ENCODE measurements around the gene FUBP1. TPM values are rescaled to one million over a fixed set of nuclear protein-coding genes. Genes with fewer than 3 reads are reported as not detected.

The FUBP1 gene
- total and polyA plus RNA-seq, 9 of the 15 experiments (the other 6 are each of a cell fraction or from before 2014, with no cell fraction given), result 104 to 294 (median 213) TPM

DNA sequence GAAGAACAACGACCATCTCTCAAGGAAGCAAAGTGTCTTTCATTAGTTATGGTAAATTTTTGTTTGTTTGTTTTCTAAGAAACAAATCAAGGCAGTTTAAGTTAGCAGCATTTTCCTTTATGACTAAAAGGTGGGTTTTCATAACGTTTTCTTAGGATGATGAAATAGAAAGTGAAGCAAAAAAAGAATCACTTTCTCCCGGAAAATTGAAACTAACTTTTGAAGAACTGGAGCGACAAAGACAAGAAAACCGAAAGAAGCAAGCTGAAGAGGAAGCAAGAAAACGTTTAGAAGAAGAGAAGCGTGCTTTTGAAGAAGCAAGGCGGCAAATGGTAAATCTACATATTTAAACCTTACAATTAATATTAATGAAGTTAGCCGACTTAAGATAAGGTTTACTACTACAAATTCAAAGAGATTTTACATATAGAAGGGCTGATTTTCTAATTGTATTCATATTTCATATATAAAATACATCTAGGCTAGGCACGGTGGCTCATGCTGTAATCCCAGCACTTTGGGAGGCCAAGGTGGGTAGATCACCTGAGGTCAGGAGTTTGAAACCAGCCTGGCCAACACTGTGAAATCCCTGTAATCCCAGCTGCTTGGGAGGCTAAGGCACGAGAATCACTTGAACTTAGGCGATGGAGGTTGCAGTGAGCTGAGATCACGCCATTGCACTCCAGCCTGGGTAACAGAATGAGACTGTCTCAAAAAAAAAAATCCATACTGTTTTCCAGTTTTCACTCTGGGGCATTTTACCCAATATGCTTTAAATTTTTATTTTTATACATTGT, 52.1 kb downstream of the FUBP1 start:
- BruUV-seq (replicated peaks), result no TSS peak
- ATAC-seq, result peak; percentile 63
- POLR2A ChIA-PET, result interaction anchor here (0.8 to 1.4 kb wide), 2 partner anchors 11 to 52 kb away, joined by 3 to 4 read pairs; partner anchors contain the start of gene FUBP1
- no peak for TF ChIP-seq MAFK (IDR thresholded peaks at IDR 0.05; ENCODE audit: low read length)
- TF ChIP-seq ZNF133 (CRISPR knock-in tag; IDR thresholded peaks at IDR 0.05), result no peak
- TF ChIP-seq, protein P1, sequence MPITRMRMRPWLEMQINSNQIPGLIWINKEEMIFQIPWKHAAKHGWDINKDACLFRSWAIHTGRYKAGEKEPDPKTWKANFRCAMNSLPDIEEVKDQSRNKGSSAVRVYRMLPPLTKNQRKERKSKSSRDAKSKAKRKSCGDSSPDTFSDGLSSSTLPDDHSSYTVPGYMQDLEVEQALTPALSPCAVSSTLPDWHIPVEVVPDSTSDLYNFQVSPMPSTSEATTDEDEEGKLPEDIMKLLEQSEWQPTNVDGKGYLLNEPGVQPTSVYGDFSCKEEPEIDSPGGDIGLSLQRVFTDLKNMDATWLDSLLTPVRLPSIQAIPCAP (CRISPR knock-in tag; IDR thresholded peaks at IDR 0.05; ENCODE audit: borderline replicate concordance), result no peak
- no peak for TF ChIP-seq XRCC4 (IDR thresholded peaks at IDR 0.05; ENCODE audit: extremely low read depth, insufficient read depth, insufficient read length)
- TF ChIP-seq, protein P2, sequence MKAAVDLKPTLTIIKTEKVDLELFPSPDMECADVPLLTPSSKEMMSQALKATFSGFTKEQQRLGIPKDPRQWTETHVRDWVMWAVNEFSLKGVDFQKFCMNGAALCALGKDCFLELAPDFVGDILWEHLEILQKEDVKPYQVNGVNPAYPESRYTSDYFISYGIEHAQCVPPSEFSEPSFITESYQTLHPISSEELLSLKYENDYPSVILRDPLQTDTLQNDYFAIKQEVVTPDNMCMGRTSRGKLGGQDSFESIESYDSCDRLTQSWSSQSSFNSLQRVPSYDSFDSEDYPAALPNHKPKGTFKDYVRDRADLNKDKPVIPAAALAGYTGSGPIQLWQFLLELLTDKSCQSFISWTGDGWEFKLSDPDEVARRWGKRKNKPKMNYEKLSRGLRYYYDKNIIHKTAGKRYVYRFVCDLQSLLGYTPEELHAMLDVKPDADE (conservative IDR thresholded peaks at IDR 0.05; ENCODE audit: control insufficient read depth, low read depth, low read length), result no peak
- TF ChIP-seq, protein P3, sequence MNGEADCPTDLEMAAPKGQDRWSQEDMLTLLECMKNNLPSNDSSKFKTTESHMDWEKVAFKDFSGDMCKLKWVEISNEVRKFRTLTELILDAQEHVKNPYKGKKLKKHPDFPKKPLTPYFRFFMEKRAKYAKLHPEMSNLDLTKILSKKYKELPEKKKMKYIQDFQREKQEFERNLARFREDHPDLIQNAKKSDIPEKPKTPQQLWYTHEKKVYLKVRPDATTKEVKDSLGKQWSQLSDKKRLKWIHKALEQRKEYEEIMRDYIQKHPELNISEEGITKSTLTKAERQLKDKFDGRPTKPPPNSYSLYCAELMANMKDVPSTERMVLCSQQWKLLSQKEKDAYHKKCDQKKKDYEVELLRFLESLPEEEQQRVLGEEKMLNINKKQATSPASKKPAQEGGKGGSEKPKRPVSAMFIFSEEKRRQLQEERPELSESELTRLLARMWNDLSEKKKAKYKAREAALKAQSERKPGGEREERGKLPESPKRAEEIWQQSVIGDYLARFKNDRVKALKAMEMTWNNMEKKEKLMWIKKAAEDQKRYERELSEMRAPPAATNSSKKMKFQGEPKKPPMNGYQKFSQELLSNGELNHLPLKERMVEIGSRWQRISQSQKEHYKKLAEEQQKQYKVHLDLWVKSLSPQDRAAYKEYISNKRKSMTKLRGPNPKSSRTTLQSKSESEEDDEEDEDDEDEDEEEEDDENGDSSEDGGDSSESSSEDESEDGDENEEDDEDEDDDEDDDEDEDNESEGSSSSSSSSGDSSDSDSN (IDR thresholded peaks at IDR 0.05; ENCODE audit: borderline replicate concordance in 1 of 2, low read depth in 2 of 2, low read length in 2 of 2), result no peak
- TF ChIP-seq, protein P4, sequence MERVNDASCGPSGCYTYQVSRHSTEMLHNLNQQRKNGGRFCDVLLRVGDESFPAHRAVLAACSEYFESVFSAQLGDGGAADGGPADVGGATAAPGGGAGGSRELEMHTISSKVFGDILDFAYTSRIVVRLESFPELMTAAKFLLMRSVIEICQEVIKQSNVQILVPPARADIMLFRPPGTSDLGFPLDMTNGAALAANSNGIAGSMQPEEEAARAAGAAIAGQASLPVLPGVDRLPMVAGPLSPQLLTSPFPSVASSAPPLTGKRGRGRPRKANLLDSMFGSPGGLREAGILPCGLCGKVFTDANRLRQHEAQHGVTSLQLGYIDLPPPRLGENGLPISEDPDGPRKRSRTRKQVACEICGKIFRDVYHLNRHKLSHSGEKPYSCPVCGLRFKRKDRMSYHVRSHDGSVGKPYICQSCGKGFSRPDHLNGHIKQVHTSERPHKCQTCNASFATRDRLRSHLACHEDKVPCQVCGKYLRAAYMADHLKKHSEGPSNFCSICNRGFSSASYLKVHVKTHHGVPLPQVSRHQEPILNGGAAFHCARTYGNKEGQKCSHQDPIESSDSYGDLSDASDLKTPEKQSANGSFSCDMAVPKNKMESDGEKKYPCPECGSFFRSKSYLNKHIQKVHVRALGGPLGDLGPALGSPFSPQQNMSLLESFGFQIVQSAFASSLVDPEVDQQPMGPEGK (CRISPR knock-in tag; IDR thresholded peaks at IDR 0.05; ENCODE audit: borderline replicate concordance), result no peak
- TF ChIP-seq, protein P5, sequence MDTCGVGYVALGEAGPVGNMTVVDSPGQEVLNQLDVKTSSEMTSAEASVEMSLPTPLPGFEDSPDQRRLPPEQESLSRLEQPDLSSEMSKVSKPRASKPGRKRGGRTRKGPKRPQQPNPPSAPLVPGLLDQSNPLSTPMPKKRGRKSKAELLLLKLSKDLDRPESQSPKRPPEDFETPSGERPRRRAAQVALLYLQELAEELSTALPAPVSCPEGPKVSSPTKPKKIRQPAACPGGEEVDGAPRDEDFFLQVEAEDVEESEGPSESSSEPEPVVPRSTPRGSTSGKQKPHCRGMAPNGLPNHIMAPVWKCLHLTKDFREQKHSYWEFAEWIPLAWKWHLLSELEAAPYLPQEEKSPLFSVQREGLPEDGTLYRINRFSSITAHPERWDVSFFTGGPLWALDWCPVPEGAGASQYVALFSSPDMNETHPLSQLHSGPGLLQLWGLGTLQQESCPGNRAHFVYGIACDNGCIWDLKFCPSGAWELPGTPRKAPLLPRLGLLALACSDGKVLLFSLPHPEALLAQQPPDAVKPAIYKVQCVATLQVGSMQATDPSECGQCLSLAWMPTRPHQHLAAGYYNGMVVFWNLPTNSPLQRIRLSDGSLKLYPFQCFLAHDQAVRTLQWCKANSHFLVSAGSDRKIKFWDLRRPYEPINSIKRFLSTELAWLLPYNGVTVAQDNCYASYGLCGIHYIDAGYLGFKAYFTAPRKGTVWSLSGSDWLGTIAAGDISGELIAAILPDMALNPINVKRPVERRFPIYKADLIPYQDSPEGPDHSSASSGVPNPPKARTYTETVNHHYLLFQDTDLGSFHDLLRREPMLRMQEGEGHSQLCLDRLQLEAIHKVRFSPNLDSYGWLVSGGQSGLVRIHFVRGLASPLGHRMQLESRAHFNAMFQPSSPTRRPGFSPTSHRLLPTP (IDR thresholded peaks at IDR 0.05; ENCODE audit: borderline replicate concordance, extremely low read depth, insufficient read length), result no peak
- no peak for TF ChIP-seq HSF4 (CRISPR knock-in tag; IDR thresholded peaks at IDR 0.05; ENCODE audit: borderline replicate concordance)

More for the DNA sequence above, 52.1 kb downstream of the FUBP1 start:
- DNase-seq (ENCODE audit: extremely low read depth in 1 of 4, low spot score in 3 of 4) (no peak), FAIRE-seq (no peak)
- peak overlapping the region; percentile 23; the same call in 1 of the 2 replicates for H3K4me3 ChIP-seq
- peak overlapping the region; percentile 84 for H2AFZ ChIP-seq (ENCODE audit: low read depth, low read length)
- H3K27me3 ChIP-seq (ENCODE audit: control insufficient read depth in 2 of 2, insufficient read depth in 2 of 2, low read length in 2 of 2), result no peaks in the 10 kb centered on the region
- H3K79me2 ChIP-seq (ENCODE audit: control insufficient read depth, insufficient read depth, low read length), result no peaks in the 10 kb centered on the region
- in situ Hi-C loops (cut with MboI) (no loop called here), intact Hi-C loops (cut with micrococcal nuclease) (no loop called here)
- peak overlapping the region in 1 of 2 experiments; percentile 24; a peak in 1 of 4 replicates for H3K9ac ChIP-seq (ENCODE audit: insufficient read depth in 1 of 2, low read depth in 2 of 2, low read length in 2 of 2)
- no peaks in the 10 kb centered on the region for H3K9me1 ChIP-seq (ENCODE audit: control insufficient read depth, insufficient read depth, low read length)
- H3K4me2 ChIP-seq (ENCODE audit: insufficient read depth, low read length), result peak overlapping the region; percentile 32; the same call in 1 of the 2 replicates
- CTCF ChIA-PET (ENCODE audit: low intra/inter-chr PET ratio), result no interaction called here
- 14% methylated on average over 13 of the region's 13 CpGs for WGBS (ENCODE audit: insufficient coverage, low coverage, missing lambda C conversion rate)
- H3K36me3 ChIP-seq (ENCODE audit: control insufficient read depth, insufficient read depth, low read length), result no peaks in the 10 kb centered on the region
- no peaks in the 10 kb centered on the region for H3K4me1 ChIP-seq (replicated peaks in 1 of 2; ENCODE audit: control insufficient read depth in 2 of 2, insufficient read depth in 2 of 2, low read length in 2 of 2)
- no peak overlapping the region for H3K27ac ChIP-seq (ENCODE audit: extremely low read depth, low read depth, low read length)
- no peaks in the 10 kb centered on the region for H4K20me1 ChIP-seq (replicated peaks; ENCODE audit: control insufficient read depth, insufficient read depth, low read length)
- H3K9me3 ChIP-seq (replicated peaks; ENCODE audit: control insufficient read depth, insufficient read depth, low read depth, low read length), result no peaks in the 10 kb centered on the region
